OCI-LY7 (cell line): ENCODE measurements around the gene ENG. TPM values are rescaled to one million over a fixed set of nuclear protein-coding genes. Genes with fewer than 3 reads are reported as not detected.
A peak's percentile ranks its signal among the peaks of the same experiment; 100 is the strongest.
"Not testable (repeated sequence)": the region's sequence is repeated elsewhere in the genome, so short reads cannot be mapped to it uniquely, and the experiment has no call there.

Experiments
- BruUV-seq: library from RNA; stranded (reverse); fragments of 400-500 nt; replicated peaks from 2 replicates; lab custom pipeline; 2021; lab: Mats Ljungman, UMichigan
- CTCF ChIA-PET: fragments of 300-600 bp; sonication (Branson Sonifier 250); formaldehyde crosslinking; loops from one replicate; lab custom pipeline; 2022; ENCODE audit warnings: antibody characterized with exemption; ENCODE audit not compliant: unreplicated experiment; lab: Charles Lee
- POLR2A ChIA-PET: fragments of 300-600 bp; sonication (Branson Sonifier 250); formaldehyde crosslinking; loops from one replicate; lab custom pipeline; 2022; ENCODE audit warnings: antibody characterized with exemption; lab: Charles Lee
- DNase-seq: peaks from one replicate; pipeline ENCODE4 v3.0.0-alpha.2; 2015; ENCODE audit warnings: low spot score
- H2AFZ ChIP-seq: fragments of 200-600 bp; sonication (generic), shearing (Covaris generic); 2 replicates; pipeline ENCODE4 v1.6.1; 2014; ENCODE audit warnings: mild to moderate bottlenecking, antibody characterized with exemption, low read length, moderate library complexity
- H3K27ac ChIP-seq: fragments of 200-600 bp; sonication (generic); 2 replicates; pipeline ENCODE4 v1.5.1; 2014; ENCODE audit warnings: mixed run types, low read depth, mild to moderate bottlenecking, moderate library complexity, low read length, inconsistent platforms; ENCODE audit not compliant: poor library complexity, severe bottlenecking
- H3K36me3 ChIP-seq: fragments of 200-600 bp; sonication (generic); 2 replicates; pipeline ENCODE4 v1.6.1; 2014; ENCODE audit warnings: mild to moderate bottlenecking, antibody characterized with exemption, low read length, moderate library complexity, mixed read lengths; ENCODE audit not compliant: insufficient read depth
- H3K4me1 ChIP-seq: fragments of 200-600 bp; sonication (generic); 2 replicates; pipeline ENCODE4 v1.5.1; 2014; ENCODE audit warnings: mild to moderate bottlenecking, low read length; ENCODE audit not compliant: insufficient read depth, poor library complexity, severe bottlenecking
- H3K4me2 ChIP-seq: fragments of 200-600 bp; sonication (generic); 2 replicates; pipeline ENCODE4 v1.6.1; 2014; ENCODE audit warnings: mild to moderate bottlenecking, low read length
- H3K4me3 ChIP-seq: fragments of 200-600 bp; sonication (generic); 2 replicates; pipeline ENCODE4 v1.5.1; 2014; ENCODE audit warnings: mild to moderate bottlenecking, low read depth, low read length; ENCODE audit not compliant: poor library complexity, severe bottlenecking
- H3K79me2 ChIP-seq: fragments of 200-600 bp; sonication (generic); 2 replicates; pipeline ENCODE4 v1.6.1; 2016; ENCODE audit warnings: low read depth, mild to moderate bottlenecking, low read length, moderate library complexity, mixed read lengths; ENCODE audit not compliant: insufficient read depth
- H3K9me2 ChIP-seq: fragments of 200-600 bp; sonication (generic); 2 replicates; pipeline ENCODE4 v1.6.1; 2016; ENCODE audit warnings: mild to moderate bottlenecking, low read length, mixed read lengths; ENCODE audit not compliant: insufficient read depth
- H3K9me3 ChIP-seq: fragments of 200-600 bp; sonication (generic); 2 replicates; pipeline ENCODE4 v1.6.1; 2014; ENCODE audit warnings: mild to moderate bottlenecking, mixed run types, low read length, mixed read lengths
- H4K20me1 ChIP-seq: fragments of 200-600 bp; sonication (generic); 2 replicates; pipeline ENCODE4 v1.6.1; 2014; ENCODE audit warnings: mild to moderate bottlenecking, antibody characterized with exemption, low read length, moderate library complexity, mixed read lengths; ENCODE audit not compliant: insufficient read depth
- CTCF ChIP-seq: fragments of 200-600 bp; sonication (generic); conservative IDR thresholded peaks from 2 replicates; pipeline ENCODE4 v1.5.1; 2014; ENCODE audit warnings: mild to moderate bottlenecking, antibody characterized with exemption, low read length, moderate library complexity, mixed read lengths
- EZH2phosphoT487 ChIP-seq: fragments of 200-600 bp; sonication (generic); IDR thresholded peaks from 2 replicates; pipeline ENCODE4 v1.6.1; 2018; ENCODE audit warnings: low read depth, borderline replicate concordance, mild to moderate bottlenecking, mixed run types, antibody characterized with exemption, low read length, moderate library complexity, mixed read lengths
- intact Hi-C: fragments of 100-400 bp; cut with micrococcal nuclease; formaldehyde crosslinking; loops from one replicate; pipeline ENCODE4 v1.10.0; 2022; ENCODE audit not compliant: unreplicated experiment
- total RNA-seq, 2 experiments: library from RNA; depleted of rRNA in 1 of 2; stranded (reverse); fragments of >200 nt in 1 of 2; shearing (Covaris generic) in 1 of 2; gene quantifications; 2 replicates each; pipeline ENCODE4 v1.2.3, GENCODE V29; 2014 to 2022

Gene ENG
- total RNA-seq, 2 experiments from 2014 or later: not detected

GRCh38 chr9:127783111-127784008 is 71.1 kb downstream of the ENG start:
- TF ChIP-seq EZH2phosphoT487: no peak
- no peak for TF ChIP-seq CTCF
- H3K4me1 ChIP-seq: peaks cover 72% of the 10 kb centered on the region
- peak; percentile 78 for DNase-seq
- H3K36me3 ChIP-seq: peaks cover 25% of the 10 kb centered on the region
- ChIA-PET CTCF (interaction anchor here (1.6 kb wide), 1 partner anchor 12 kb away, joined by 8 read pairs; no protein-coding TSS in a partner anchor), POLR2A (interaction anchor here (1.0 kb wide), 2 partner anchors 38 to 48 kb away, joined by 3 read pairs; partner anchors contain the start of gene TOR2A)
- no peaks in the 10 kb centered on the region for H3K9me3 ChIP-seq
- intact Hi-C loops: no loop called here
- no peaks in the 10 kb centered on the region for H3K9me2 ChIP-seq
- H3K79me2 ChIP-seq: peaks cover 38% of the 10 kb centered on the region
- H3K4me2 ChIP-seq: peak overlapping the region; percentile 74
- peak overlapping the region; percentile 81 for H3K27ac ChIP-seq
- peak overlapping the region; percentile 38 for H3K4me3 ChIP-seq
- peak overlapping the region; percentile 45; the same call in 1 of the 2 replicates for H2AFZ ChIP-seq
- BruUV-seq: no TSS peak
- peaks cover 18% of the 10 kb centered on the region for H4K20me1 ChIP-seq

GRCh38 chr9:127781806-127782205 is 72.7 kb downstream of the ENG start:
- ChIA-PET CTCF (no interaction called here), POLR2A (interaction anchor here (0.5 kb wide), 1 partner anchor 323 kb away, joined by 6 read pairs; no protein-coding TSS in a partner anchor)
- peaks cover 14% of the 10 kb centered on the region for H3K36me3 ChIP-seq
- intact Hi-C loops: no loop called here
- H3K4me3 ChIP-seq: no peak overlapping the region
- peak overlapping the region; percentile 22; the same call in 1 of the 2 replicates for H3K4me2 ChIP-seq
- H3K4me1 ChIP-seq: peaks cover 60% of the 10 kb centered on the region
- H2AFZ ChIP-seq: no peak overlapping the region
- H4K20me1 ChIP-seq: peaks cover 2% of the 10 kb centered on the region
- H3K79me2 ChIP-seq: peaks cover 38% of the 10 kb centered on the region
- H3K9me3 ChIP-seq: no peaks in the 10 kb centered on the region
- no TSS peak for BruUV-seq
- no peaks in the 10 kb centered on the region for H3K9me2 ChIP-seq
- peak overlapping the region; percentile 52 for H3K27ac ChIP-seq
- TF ChIP-seq EZH2phosphoT487: no peak
- no peak for TF ChIP-seq CTCF
- no peak for DNase-seq

GRCh38 chr9:127780909-127781308 is 73.5 kb downstream of the ENG start:
- H3K79me2 ChIP-seq: peaks cover 34% of the 10 kb centered on the region
- POLR2A ChIA-PET: interaction anchor here (0.7 to 0.8 kb wide), 2 partner anchors 10 to 65 kb away, joined by 3 read pairs; partner anchors contain the start of gene PTRH1
- DNase-seq, H2AFZ ChIP-seq, intact Hi-C loops, H3K36me3 ChIP-seq, H3K4me3 ChIP-seq, H3K4me2 ChIP-seq, BruUV-seq, H3K9me3 ChIP-seq, H4K20me1 ChIP-seq, H3K9me2 ChIP-seq, CTCF ChIA-PET: not testable (repeated sequence)
- peaks cover 62% of the 10 kb centered on the region for H3K4me1 ChIP-seq
- peak overlapping the region; percentile 95 for H3K27ac ChIP-seq
